ENCODE results near the gene MOCS1. TPM values are rescaled to one million over a fixed set of nuclear protein-coding genes. Genes with fewer than 3 reads are reported as not detected.

Gene MOCS1
- total and polyA plus RNA-seq, 2 donors (not counting 1 experiment from before 2014, with no cell fraction given) = 0.15 TPM; not detected in 1

- intact Hi-C loops (cut with micrococcal nuclease) = no loop called here
- H3K9ac ChIP-seq (ENCODE audit: low read length) = no peak overlapping the region
Observed at GRCh38 chr6:39914239-39914638, 20.0 kb downstream of the MOCS1 start.

GRCh38 chr6:39913391-39913916 is 20.8 kb downstream of the MOCS1 start:
- Mint-ChIP-seq H3K9me3 (ENCODE audit: insufficient read depth) (no peaks in the 10 kb centered on the region), H3K4me3 (no peak overlapping the region), H3K27ac (no peak overlapping the region), H3K27me3 (peaks cover 12% of the 10 kb centered on the region), H3K4me1 (no peaks in the 10 kb centered on the region)
- H2AFZ ChIP-seq (ENCODE audit: insufficient read depth, low read depth, low read length, poor library complexity, severe bottlenecking) = no peak overlapping the region
- CTCF ChIA-PET = no interaction called here
- POLR2A ChIA-PET = no interaction called here
- no peaks in the 10 kb centered on the region for H3K36me3 ChIP-seq (replicated peaks in 1 of 2; ENCODE audit: control extremely low read depth in 1 of 2, control insufficient read depth in 1 of 2, extremely low read depth in 1 of 2, insufficient read depth in 2 of 2, low read length in 1 of 2)
- H3K9ac ChIP-seq (ENCODE audit: low read length) = no peak overlapping the region
- intact Hi-C loops (cut with micrococcal nuclease) = no loop called here
- no peaks in the 10 kb centered on the region for H4K20me1 ChIP-seq (ENCODE audit: control insufficient read depth, insufficient read depth, low read length, poor library complexity, severe bottlenecking)
- no peak for DNase-seq
- WGBS (ENCODE audit: insufficient coverage) = 91% methylated on average over 11 of the region's 12 CpGs
- TF ChIP-seq CTCF (IDR thresholded peaks at IDR 0.05) (no peak), EZH2 (IDR thresholded peaks at IDR 0.05; ENCODE audit: borderline replicate concordance, insufficient read depth, low read depth, low read length, poor library complexity, severe bottlenecking) (no peak)
- H3K9me3 ChIP-seq (ENCODE audit: control extremely low read depth in 1 of 3, control insufficient read depth in 2 of 3, insufficient read depth in 1 of 3, low read length in 2 of 3) = no peaks in the 10 kb centered on the region
- no peak overlapping the region for H3K4me2 ChIP-seq (replicated peaks; ENCODE audit: low read depth, low read length, poor library complexity, severe bottlenecking)
- no peaks in the 10 kb centered on the region for H3K4me1 ChIP-seq (ENCODE audit: control insufficient read depth in 2 of 2, insufficient read depth in 2 of 2, low read length in 2 of 2)
- no peak overlapping the region for H3K4me3 ChIP-seq (ENCODE audit: control extremely low read depth in 1 of 5, extremely low read depth in 1 of 5, insufficient read depth in 1 of 5, low read depth in 2 of 5, low read length in 4 of 5)
- H3K27ac ChIP-seq (ENCODE audit: low read length in 2 of 2) = no peak overlapping the region
- ATAC-seq (ENCODE audit: low read depth) = no peak
- no peaks in the 10 kb centered on the region for H3K79me2 ChIP-seq (ENCODE audit: control insufficient read depth, insufficient read depth, low read length)
- H3K27me3 ChIP-seq (replicated peaks in 1 of 4; ENCODE audit: control extremely low read depth in 1 of 4, control insufficient read depth in 3 of 4, insufficient read depth in 4 of 4, low read length in 3 of 4) = no peaks in the 10 kb centered on the region

More at GRCh38 chr6:39914239-39914638, 20.0 kb downstream of the MOCS1 start:
- Histone ChIP-seq H3K4me3 (ENCODE audit: control extremely low read depth in 1 of 5, extremely low read depth in 1 of 5, insufficient read depth in 1 of 5, low read depth in 2 of 5, low read length in 4 of 5) (no peak overlapping the region), H3K4me1 (ENCODE audit: control insufficient read depth in 2 of 2, insufficient read depth in 2 of 2, low read length in 2 of 2) (no peaks in the 10 kb centered on the region), H3K9me3 (ENCODE audit: control extremely low read depth in 1 of 3, control insufficient read depth in 2 of 3, insufficient read depth in 1 of 3, low read length in 2 of 3) (no peaks in the 10 kb centered on the region), H3K27me3 (replicated peaks in 1 of 4; ENCODE audit: control extremely low read depth in 1 of 4, control insufficient read depth in 3 of 4, insufficient read depth in 4 of 4, low read length in 3 of 4) (no peaks in the 10 kb centered on the region), H3K4me2 (replicated peaks; ENCODE audit: low read depth, low read length, poor library complexity, severe bottlenecking) (no peak overlapping the region), H4K20me1 (ENCODE audit: control insufficient read depth, insufficient read depth, low read length, poor library complexity, severe bottlenecking) (no peaks in the 10 kb centered on the region), H3K27ac (ENCODE audit: low read length in 2 of 2) (no peak overlapping the region), H3K36me3 (replicated peaks in 1 of 2; ENCODE audit: control extremely low read depth in 1 of 2, control insufficient read depth in 1 of 2, extremely low read depth in 1 of 2, insufficient read depth in 2 of 2, low read length in 1 of 2) (no peaks in the 10 kb centered on the region), H3K79me2 (ENCODE audit: control insufficient read depth, insufficient read depth, low read length) (no peaks in the 10 kb centered on the region), H2AFZ (ENCODE audit: insufficient read depth, low read depth, low read length, poor library complexity, severe bottlenecking) (no peak overlapping the region)
- no peak overlapping the region for H3K4me3 Mint-ChIP-seq
- DNase-seq (no peak), ATAC-seq (ENCODE audit: low read depth) (no peak)
- no peaks in the 10 kb centered on the region for H3K9me3 Mint-ChIP-seq (ENCODE audit: insufficient read depth)
- TF ChIP-seq CTCF (IDR thresholded peaks at IDR 0.05) = no peak
- no peak for TF ChIP-seq EZH2 (IDR thresholded peaks at IDR 0.05; ENCODE audit: borderline replicate concordance, insufficient read depth, low read depth, low read length, poor library complexity, severe bottlenecking)
- CTCF ChIA-PET = no interaction called here
- peaks cover 12% of the 10 kb centered on the region for H3K27me3 Mint-ChIP-seq
- no peaks in the 10 kb centered on the region for H3K4me1 Mint-ChIP-seq
- POLR2A ChIA-PET = no interaction called here
- WGBS (ENCODE audit: insufficient coverage) = 88% methylated on average over 3 of the region's 3 CpGs
- H3K27ac Mint-ChIP-seq = no peak overlapping the region

Data from B cell (primary cell).